HG03095 (cell line): ENCODE results near the gene PGM5.

Source experiments
- ATAC-seq: cut with Tn5 transposase; IDR thresholded peaks from one replicate; pipeline ENCODE4 v1.9.1; 2021; ENCODE audit warnings: moderate library complexity; ENCODE audit not compliant: unreplicated experiment

Gene PGM5

DNA sequence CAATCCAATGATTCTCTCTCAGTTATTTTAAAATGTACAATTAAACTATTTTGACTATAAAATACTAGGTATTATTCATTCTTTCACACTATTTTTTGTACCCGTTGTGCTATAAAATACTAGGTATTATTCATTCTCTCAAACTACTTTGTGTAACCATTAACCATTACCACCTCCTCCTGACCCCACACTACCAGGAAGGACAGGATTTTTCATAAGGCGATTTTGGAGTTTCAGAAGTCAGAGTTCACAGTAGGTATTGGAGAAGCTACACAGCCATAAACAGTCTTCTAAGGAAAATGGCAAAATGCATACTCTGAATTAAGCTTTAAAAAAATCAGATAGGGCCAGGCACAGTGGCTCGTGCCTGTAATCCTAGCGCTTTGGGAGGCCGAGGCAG is 219.4 kb downstream of the PGM5 start:
- no peak for ATAC-seq

DNA sequence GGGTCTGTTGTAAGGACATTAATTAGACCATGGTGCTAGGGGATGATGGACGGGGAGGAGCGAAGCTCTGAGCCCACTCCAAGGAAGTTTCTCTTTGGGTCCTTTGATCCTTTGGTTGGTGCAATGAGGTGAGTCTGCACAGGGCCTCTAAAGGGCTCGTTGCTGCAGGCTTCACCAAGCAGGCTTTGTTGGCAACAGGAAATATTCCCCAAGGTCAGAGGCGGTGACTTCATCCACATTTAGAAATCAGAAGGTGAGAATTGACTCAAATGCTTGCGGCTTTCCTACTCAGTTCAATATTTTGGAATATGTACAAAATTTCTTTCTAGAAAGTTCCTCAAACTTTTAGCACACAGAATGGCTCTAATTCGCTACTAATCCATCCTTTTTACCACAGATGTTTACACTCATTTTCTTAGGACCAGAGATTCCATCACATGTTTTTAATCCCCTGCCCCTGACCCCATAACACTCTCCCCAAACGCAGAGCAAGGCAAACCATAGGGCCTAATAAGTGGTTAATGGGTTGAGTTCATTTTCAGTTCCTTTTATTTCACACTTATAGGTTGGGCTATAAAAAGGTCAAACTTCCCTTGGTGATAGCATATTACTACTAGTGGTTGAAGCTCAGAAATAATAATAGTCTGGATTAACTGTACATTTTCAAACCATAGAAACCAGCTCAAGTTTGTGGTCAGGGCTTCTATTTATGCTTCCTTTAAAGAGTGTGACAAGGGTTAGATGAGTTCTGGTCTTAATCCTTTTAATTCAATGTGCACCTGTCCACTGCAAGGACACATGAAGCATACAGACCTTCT is 221.6 kb downstream of the PGM5 start:
- peak; percentile 89 for ATAC-seq
